HG03442 (cell line): Measurements from ENCODE around the gene GYS2.

ENCODE experiments used
- ATAC-seq: cut with Tn5 transposase; IDR thresholded peaks from one replicate; pipeline ENCODE4 v1.9.1; 2021; ENCODE audit warnings: mild to moderate bottlenecking, moderate library complexity; ENCODE audit not compliant: unreplicated experiment

GYS2 gene

DNA sequence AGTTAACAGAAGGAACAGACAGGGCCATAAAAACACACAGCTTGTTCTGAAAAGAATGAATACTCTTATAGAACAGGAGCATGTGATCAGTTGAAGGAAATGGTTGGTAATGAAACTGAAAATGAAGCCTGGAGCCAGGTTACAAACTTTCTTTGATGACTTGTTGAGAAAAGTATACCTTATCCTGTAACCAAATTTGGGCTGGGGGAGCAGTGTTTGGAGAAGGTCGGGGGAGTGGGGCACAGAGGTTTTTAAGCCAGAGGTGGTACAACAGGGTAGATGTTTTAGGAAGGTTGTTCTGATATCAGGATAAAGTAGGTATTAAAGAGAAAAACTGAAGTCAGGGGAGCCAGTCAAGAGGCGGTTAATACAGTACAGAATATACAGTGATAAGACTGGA lies 94.9 kb downstream of the GYS2 start:
- peak; percentile 96 for ATAC-seq

DNA sequence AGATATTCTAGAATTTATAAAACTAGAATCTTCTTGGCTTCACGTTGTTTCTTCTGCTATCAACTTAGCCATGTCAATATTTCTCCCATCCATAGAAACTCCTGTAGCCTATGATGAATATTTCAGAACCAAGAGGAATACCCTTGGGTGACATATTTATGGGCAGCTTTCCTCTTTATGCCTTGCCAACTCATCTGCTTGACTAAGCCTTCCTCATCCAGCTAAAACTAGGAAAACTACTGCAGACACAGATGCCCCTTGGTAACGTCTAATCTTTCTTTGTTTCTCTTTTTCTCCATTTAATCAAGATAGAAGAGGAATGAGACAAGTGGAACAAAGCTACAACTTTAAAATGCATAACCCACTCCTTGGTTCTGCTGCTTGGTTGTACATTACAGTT lies 96.8 kb downstream of the GYS2 start:
- no peak for ATAC-seq

DNA sequence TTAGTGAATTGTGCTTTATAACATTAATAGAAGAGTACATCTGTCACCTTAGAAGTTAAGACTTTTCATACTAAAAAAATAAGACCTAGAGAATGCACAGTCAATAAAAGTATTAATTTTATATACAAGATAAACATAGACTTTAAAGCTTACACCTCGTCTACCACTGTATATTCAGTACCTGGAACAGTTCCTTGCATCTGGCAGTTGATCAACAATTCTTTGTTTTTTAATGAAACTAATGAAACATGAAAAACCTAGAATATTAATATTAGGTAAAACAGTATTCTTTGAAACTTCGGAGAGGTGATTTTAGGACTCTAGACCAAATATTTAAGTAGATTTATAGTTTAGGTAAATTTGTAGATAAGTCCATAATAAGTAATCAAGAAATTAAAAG lies 98.8 kb downstream of the GYS2 start:
- ATAC-seq = no peak

DNA sequence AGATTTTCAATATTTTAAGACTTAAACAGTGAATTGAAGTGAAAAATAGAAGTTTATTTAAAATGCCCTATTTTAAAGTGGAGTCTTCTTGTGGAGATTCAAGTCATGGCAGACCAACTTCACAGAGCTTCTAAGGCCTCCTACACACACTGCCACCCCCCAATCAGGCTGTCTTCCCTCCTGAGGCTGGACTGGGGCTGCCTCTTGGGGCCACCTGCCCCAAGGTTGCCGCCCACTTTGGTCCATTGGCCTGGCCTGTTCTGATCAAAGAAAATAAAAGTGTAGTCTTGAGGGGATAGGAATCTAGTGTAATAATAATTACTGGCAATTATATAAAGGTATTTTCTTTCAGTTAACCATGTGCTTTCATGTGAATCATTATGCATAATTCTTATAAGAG lies 101.8 kb downstream of the GYS2 start:
- ATAC-seq = no peak

DNA sequence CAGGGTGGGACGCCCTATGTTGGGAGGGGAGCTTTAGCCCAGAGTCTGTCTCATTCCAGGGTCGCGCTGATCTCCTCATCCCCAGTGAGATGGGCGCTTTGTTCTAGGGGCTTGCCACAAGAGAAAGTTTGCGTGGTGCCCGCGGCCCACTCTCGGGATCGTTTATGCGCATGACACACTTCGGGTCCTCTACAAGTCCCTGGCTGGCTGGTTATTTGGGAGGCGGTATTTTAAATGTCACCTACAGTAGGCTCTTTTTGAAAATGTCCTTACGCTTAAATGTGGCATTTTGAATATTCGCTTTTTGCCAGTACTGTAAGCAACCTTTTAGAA lies 102.5 kb downstream of the GYS2 start:
- ATAC-seq = peak; percentile 3

DNA sequence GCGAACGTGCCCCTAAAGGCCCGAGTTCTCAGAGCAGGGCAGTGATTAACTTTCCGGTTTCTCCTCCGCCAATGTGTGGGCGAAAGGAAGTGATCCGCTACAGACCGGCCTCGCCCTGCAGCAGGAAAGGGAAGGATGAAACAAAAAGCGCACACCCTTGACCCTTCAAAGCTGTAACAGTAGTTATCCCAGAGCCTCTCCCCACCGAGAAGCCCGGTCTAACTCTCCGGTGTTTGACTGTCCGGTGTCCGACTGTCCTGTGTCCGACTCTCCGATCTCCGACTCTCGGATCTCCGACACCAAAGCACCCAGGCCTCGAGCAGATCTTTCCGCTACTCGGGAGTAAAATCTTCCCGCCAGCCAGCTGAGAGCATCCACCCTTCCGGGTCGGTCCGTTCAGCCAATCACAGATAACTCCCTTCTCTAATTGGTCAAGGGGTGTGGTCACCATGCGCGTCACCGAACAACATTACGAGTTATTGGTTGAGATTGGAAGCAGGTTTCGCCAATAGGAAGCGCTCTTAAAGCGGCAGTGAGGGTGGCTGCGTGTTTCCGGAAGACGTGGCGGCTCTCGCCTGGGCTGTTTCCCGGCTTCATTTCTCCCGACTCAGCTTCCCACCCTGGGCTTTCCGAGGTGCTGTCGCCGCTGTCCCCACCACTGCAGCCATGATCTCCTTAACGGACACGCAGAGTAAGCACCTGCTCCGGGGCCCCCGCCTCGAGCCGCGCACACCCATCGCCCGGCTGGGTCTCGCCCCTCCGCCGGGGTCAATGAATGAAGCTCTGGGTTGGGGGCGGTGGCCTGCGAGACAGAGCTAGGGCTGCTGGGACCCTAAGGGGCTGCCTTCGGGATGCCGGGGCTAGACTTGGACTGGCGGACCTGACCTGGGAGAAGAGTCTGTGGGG lies 103.1 kb downstream of the GYS2 start, which contains the start of the genes GOLT1B and RECQL:
Gene GOLT1B, plus strand, starts transcription at position 532 of the 906 bp plus-strand sequence. Its CDS starts 135 bp downstream, at position 667.
Gene RECQL, minus strand, starts transcription at position 378 of the 906 bp plus-strand sequence. CDS start 2,065 bp downstream, outside the sequence.
- peak; percentile 99 for ATAC-seq

DNA sequence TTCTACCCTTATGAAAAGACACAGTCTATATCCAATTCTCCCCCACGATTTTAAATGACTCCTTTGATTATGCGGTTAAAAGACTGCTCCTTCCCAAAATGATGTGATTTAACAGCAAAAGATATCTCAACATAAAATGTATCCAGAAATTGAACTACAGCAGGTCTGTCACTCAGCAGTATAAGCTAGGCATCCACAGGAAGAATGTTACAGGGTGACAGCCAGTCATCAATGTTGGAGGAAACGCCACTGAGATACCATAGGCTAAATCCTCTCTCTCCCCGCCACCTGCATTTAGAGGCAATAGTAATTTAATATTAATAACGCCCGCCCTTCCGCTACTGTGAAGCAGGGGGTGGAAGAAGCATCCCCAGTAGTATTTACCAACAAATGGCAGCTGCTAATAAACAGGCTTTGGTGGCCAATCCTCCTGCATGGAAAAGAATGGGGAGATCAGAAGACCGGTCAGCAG lies 103.8 kb downstream of the GYS2 start:
- ATAC-seq = no peak

DNA sequence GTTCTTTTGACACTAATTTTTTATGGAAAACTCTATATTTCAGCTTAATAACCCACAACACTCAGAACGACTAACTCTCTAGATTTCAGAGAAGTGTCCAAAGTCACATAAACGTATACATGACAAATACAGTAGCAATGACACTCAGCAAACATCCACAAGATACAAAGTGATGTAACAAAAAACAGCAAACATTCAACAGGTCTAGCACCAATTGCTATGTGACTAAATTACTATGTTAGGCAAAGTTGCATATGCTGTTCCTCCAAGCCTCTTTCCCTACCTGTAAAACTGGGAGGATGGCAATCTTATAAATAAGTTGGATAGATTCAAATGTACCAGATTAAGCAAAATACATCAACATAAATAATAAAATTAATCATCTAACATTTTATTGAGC lies 104.9 kb downstream of the GYS2 start:
- no peak for ATAC-seq
